GM18870 (cell line): ENCODE measurements around the gene HOXA11.

Source experiments
- ATAC-seq: cut with Tn5 transposase; IDR thresholded peaks from one replicate; pipeline ENCODE4 v1.9.1; 2021; ENCODE audit warnings: moderate library complexity; ENCODE audit not compliant: unreplicated experiment

The HOXA11 gene

DNA sequence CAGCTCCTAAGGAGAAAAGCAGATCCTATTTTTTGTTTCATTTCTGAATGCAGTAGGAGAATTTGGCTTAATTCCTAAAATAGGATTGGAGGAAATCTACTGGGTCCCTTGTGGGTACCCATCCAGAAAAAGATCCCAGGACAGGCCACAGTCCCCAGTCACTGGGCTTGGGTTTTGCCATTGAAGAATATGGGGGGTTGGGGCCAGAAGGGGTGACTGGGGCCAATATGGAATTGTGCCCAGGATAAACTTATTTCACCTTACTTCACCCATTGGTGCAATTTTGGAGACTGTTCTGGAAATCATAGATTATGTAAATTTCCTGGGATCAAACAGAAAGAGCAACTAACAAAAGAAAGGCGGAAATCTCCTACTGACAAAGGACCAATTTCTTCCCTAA is 46.6 kb downstream of the HOXA11 start:
- ATAC-seq, result no peak

DNA sequence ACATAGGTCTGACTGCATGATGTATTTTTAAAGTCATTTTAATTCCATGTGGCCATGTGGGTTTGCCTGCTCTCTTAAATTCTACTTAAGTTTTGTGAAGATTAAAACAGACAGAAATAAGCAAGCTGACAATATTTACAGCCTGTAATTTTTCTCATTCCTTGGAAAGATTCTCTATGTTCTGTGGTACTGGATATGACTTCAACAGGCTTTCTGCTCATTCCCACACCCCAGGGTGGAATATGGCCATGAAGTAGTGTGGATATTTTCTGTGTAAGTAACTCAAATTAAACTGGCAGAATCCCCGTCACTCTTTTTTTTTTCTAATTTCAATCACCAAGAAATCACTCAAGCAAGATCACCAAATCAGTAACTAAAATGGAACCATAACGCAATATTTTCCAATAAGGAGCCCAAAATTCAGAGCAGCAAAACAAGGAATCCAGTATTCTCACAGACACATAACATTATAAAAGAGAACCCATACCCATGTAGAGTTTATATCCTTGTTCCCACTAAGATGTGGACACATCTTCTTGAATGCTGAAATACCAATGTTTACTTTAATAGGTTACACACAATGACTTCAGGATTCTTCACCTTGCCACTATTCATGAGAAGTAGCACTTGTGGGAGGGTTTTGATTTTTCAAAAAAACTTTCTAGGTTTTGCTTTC is 47.3 kb downstream of the HOXA11 start:
- no peak for ATAC-seq

DNA sequence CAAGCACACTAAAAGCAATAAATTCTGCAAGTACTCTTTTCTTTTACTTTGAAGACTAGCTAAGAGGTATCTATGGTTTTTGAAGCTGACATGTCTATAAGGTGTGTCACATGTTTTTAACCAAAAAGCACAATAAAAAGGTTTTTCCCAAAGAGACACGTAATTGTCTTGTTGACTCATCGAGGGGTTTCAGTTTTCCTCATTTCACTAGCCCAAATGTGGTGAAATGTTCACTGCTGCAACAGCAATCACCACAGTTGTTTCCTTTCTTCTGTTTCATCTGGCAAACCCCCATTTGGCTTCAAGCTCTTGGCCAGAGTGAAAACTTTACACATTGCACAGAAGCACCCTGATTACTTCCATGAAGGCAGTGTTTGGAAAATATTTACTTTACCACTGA is 50.6 kb downstream of the HOXA11 start:
- no peak for ATAC-seq

DNA sequence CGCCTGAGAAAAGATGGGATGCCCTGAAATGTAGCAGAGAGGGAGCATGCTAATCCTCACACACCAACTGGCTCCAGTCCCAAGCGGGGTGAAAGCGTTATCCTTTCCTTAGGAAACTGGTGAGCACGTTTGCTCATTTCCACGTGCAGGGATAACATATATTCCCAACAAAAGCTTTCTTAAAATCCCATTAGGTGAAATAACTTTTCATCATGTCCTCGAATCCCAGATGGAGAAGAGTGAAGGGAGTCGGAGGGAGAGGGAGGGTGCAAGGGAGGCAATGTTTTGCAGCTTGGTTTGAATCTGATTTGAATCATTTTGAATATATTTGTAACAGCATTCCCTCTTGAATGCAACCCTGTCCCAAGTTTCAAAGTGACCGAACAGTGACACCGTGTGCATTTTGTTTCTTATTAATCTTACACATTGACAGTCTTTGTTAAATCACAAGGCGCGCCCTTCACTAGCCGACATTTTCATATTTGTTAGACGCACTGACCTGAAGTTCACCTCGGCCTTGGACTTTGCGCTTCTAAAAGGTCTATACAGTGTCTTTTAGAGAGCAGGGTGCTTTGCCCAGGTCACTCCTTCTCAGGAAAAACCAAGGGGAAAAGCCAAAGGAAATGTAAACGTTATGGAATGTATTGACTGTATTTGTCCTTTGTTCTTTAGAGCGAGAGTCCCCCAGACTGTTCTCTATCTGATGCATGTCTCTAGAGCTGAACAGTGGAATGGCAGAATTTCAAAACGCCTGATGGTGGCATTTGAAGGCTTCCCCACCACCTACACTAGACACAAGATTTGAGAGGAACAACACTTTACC is 51.4 kb downstream of the HOXA11 start:
- ATAC-seq, result no peak

DNA sequence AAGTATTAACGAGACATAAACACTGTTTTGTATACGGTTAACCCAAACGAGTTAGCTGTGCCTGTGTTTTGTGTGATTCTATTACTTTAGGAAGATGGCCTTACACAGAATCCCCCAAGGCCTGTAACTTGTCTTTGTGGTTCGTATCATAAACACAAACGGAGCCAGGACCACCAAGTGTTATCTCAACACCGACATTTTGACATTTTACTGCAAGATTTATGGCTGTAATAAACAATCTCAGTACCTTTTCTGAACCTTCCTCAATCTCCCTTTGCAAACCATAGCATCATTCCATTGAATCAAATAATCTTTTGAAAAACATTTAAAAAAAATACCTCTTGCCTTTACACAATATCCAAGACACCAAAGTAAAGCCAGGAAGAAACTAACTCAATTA is 52.1 kb downstream of the HOXA11 start:
- ATAC-seq, result no peak

DNA sequence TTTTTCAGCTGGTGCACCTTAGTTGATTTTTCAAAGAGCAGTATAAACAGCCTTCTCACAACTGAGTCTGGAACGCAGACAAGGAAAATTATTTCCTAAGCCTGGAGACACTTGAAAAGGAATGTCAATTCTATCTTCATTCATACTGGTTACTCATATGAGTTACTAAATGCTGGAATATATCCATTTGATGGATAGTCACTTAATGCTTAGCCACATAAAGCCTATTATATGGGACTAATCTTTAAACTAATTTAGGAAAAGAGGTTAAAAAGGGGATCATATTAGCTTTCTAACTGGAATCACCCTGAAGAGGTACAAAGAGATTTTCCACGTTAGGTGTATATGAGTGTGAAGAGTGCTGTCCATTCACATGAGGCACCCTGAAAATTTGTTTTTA is 52.8 kb downstream of the HOXA11 start:
- no peak for ATAC-seq

DNA sequence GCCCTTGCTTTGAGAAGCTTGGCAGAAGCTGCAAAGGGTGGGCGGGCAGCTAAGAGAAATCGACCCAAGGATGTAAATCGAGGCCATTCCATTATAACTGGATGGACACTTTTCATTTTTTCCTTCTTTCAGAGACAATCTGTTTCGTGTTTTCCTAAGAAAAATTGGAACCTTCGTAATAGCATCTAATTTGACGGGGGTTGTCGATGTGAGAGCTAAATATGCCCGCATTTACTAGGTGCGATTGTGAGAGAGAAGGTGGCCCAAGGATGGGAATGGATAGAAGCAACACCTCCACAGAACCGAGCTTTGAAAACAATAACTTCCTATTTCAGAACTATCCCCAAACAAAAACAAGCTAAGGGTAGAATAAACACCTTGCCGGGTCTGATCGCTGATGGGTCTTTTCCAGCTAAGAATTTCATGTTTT is 53.6 kb downstream of the HOXA11 start:
- ATAC-seq, result no peak
